Right atrium auricular region (tissue), 2 donors: ENCODE data around the gene HARBI1. TPM values are rescaled to one million over a fixed set of nuclear protein-coding genes. Genes with fewer than 3 reads are reported as not detected.

ENCODE experiments used
- DNase-seq: peaks from one replicate; pipeline ENCODE4 v3.0.0-alpha.2; 2019; ENCODE audit warnings: low spot score
- H3K27ac ChIP-seq, 2 donors: fragments of 200-600 bp; sonication (generic); 1 replicate in 1 of 2; 2 replicates in 1 of 2; pipeline ENCODE4 v1.5.1; 2016 to 2019
- H3K27me3 ChIP-seq, 2 donors: fragments of 200-600 bp; sonication (generic); one replicate each; pipeline versions ENCODE4 v1.5.1 to v1.6.0; 2017 to 2019
- H3K36me3 ChIP-seq: fragments of 200-600 bp; sonication (generic); one replicate; pipeline ENCODE4 v1.5.1; 2016
- H3K4me1 ChIP-seq, 2 donors: fragments of 200-600 bp; sonication (generic); one replicate each; pipeline versions ENCODE4 v1.5.1 to v1.6.0; 2017 to 2019
- H3K4me3 ChIP-seq, 2 donors: fragments of 200-600 bp; sonication (generic); 1 replicate in 1 of 2; 2 replicates in 1 of 2; pipeline ENCODE4 v1.5.1; 2017 to 2019; ENCODE audit warnings: mild to moderate bottlenecking in 1 of 2, moderate library complexity in 1 of 2
- H3K9me3 ChIP-seq, 2 donors: fragments of 200-600 bp; sonication (generic); one replicate each; pipeline ENCODE4 v1.5.1; 2019
- total RNA-seq, 2 donors: library from RNA; depleted of rRNA; stranded (reverse); fragments of >200 nt; gene quantifications; one replicate each; pipeline ENCODE4 v1.1.0, GENCODE V29; 2016
- TF ChIP-seq, protein P1 (sequence below), 2 donors: fragments of 200-600 bp; sonication (generic); IDR thresholded peaks; one replicate each; pipeline ENCODE4 v1.5.1; 2019; ENCODE audit warnings: antibody characterized with exemption in 2 of 2

Gene HARBI1
- total RNA-seq, 2 donors from 2014 or later: 2.3 to 3.3 TPM

DNA sequence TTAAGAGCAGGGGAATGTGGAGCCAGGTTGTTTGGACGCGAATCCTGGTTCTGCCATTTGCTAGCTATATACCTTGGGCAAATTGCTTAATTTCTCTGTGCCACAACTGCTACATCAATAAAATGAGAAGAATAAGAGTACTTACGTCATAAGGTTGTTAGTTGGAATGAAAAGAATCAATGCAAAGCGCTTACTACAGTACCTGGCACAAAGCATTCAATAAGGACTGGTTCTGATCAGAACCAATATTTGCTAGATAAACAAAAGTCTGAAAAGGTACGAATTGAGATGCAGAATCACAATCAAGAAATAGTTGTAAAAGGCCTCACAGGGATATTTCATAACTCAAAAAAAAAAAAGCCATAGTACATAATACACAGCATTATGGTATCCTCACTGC, 34.4 kb downstream of the HARBI1 start:
- H3K36me3 ChIP-seq: no peaks in the 10 kb centered on the region
- TF ChIP-seq, protein P1, sequence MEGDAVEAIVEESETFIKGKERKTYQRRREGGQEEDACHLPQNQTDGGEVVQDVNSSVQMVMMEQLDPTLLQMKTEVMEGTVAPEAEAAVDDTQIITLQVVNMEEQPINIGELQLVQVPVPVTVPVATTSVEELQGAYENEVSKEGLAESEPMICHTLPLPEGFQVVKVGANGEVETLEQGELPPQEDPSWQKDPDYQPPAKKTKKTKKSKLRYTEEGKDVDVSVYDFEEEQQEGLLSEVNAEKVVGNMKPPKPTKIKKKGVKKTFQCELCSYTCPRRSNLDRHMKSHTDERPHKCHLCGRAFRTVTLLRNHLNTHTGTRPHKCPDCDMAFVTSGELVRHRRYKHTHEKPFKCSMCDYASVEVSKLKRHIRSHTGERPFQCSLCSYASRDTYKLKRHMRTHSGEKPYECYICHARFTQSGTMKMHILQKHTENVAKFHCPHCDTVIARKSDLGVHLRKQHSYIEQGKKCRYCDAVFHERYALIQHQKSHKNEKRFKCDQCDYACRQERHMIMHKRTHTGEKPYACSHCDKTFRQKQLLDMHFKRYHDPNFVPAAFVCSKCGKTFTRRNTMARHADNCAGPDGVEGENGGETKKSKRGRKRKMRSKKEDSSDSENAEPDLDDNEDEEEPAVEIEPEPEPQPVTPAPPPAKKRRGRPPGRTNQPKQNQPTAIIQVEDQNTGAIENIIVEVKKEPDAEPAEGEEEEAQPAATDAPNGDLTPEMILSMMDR (IDR thresholded peaks at IDR 0.05): no peak
- no peaks in the 10 kb centered on the region for H3K4me1 ChIP-seq
- no peaks in the 10 kb centered on the region for H3K9me3 ChIP-seq
- no peaks in the 10 kb centered on the region for H3K27me3 ChIP-seq
- H3K4me3 ChIP-seq: no peak overlapping the region
- H3K27ac ChIP-seq: no peak overlapping the region
- DNase-seq: no peak

DNA sequence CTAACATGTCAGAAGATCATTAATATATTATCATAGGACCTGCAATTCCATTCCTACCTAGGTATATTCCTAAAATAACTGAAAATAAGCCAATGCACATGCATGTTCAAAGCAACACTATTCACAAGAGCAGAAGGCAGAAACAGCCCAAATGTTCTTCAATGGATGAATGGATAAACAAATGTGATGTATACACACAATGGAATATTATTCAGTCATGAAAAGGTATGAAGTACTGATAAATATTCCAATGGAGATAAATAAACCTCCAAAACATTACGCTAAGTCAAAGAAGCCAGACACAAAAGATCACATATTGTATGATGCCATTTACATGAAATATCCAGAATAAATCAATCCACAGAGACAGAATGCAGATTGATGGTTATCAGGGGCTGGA, 40.0 kb downstream of the HARBI1 start:
- H3K4me1 ChIP-seq: peaks cover 0 to 4% of the 10 kb centered on the region in 2 donors
- no peaks in the 10 kb centered on the region for H3K9me3 ChIP-seq
- H3K4me3 ChIP-seq: no peak overlapping the region
- no peak overlapping the region for H3K27ac ChIP-seq
- TF ChIP-seq, protein P1 (IDR thresholded peaks at IDR 0.05): no peak
- no peak for DNase-seq
- no peaks in the 10 kb centered on the region for H3K36me3 ChIP-seq
- H3K27me3 ChIP-seq: no peaks in the 10 kb centered on the region

DNA sequence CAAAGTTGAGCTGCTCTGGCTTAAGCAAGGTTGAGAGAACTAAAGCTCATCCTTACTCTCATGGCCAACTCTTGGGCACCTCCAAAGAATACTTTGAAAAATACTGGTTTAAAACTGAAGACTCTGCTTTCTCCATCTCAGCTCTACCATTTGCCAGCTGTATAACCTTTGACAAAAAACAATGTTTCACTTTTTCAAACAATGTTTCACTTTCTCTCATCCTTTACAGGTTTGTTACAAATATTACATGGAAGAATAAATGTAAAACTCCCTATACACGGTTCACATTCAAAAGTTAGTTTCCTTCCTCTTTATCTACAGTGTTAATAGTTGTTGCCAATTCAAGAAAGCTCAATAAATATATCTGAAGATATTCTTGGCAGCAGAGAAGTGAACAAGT, 42.4 kb downstream of the HARBI1 start:
- Histone ChIP-seq H3K4me3 (no peak overlapping the region), H3K4me1 (peaks cover 0 to 14% of the 10 kb centered on the region in 2 donors), H3K27me3 (no peaks in the 10 kb centered on the region), H3K9me3 (no peaks in the 10 kb centered on the region), H3K36me3 (no peaks in the 10 kb centered on the region), H3K27ac (no peak overlapping the region)
- no peak for DNase-seq
- TF ChIP-seq, protein P1 (IDR thresholded peaks at IDR 0.05): no peak

DNA sequence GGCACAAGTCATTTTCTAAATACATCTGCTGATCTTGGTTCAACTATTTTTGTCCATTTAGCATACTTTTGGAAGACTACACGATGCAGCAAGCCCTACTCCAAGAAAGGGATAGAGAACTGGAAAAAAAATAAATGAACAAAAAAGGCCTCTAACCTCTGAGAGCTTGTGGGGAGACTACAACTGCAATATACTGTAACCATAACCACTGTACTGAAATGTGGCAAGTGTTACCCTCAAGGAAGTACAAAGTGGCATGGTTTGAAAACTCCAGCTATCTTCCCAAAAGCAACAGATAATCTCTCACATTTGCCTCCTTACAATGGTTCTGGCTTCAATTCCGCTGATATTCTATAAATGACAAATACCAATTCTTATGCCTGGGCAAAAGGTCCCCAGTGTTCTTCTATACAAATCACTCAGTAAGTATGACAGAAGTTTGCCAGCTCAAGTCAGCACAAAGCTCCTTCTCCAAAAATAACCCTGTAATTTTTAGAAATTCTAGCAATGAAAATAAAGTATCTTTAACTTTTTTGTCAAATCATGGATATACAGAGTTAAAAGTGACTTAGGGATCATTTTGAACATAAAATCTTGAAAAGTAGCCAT, 46.1 kb downstream of the HARBI1 start:
- no peaks in the 10 kb centered on the region for H3K9me3 ChIP-seq
- H3K36me3 ChIP-seq: no peaks in the 10 kb centered on the region
- TF ChIP-seq, protein P1 (IDR thresholded peaks at IDR 0.05): no peak
- peaks cover 0 to 14% of the 10 kb centered on the region in 2 donors for H3K4me1 ChIP-seq
- H3K27ac ChIP-seq: no peak overlapping the region
- no peak overlapping the region for H3K4me3 ChIP-seq
- no peaks in the 10 kb centered on the region for H3K27me3 ChIP-seq
- no peak for DNase-seq

DNA sequence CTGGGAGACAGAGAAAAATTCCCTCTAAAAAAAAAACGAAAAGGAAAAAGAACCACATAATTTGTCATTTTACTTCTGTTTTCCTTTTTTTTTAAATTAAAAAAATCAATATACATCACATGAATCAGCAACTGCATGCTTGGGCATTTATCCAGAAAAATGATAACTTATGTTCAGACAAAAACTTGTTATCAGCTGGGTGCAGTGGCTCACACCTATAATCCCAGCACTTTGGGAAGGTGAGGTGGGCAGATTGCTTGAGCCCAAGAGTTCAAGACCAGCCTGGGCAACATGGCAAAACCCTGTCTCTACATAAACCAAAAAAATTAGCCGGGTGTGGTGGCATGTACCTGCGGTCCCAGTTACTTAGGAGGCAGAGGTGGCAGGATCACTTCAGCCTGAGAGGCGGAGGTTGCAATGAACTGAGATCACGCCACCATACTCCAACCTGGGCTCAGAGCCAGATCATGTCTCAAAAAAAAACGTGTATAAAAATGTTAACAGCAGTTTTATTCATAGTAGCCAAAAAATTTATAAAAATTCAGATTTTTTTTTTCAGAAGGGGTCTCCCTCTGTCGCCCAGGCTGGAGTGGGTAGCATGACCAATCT, 51.7 kb downstream of the HARBI1 start:
- H3K4me1 ChIP-seq: peaks cover 0 to 18% of the 10 kb centered on the region in 2 donors
- H3K4me3 ChIP-seq: no peak overlapping the region
- TF ChIP-seq, protein P1 (IDR thresholded peaks at IDR 0.05): no peak
- DNase-seq: no peak
- H3K9me3 ChIP-seq: no peaks in the 10 kb centered on the region
- H3K36me3 ChIP-seq: no peaks in the 10 kb centered on the region
- H3K27me3 ChIP-seq: no peaks in the 10 kb centered on the region
- no peak overlapping the region for H3K27ac ChIP-seq

DNA sequence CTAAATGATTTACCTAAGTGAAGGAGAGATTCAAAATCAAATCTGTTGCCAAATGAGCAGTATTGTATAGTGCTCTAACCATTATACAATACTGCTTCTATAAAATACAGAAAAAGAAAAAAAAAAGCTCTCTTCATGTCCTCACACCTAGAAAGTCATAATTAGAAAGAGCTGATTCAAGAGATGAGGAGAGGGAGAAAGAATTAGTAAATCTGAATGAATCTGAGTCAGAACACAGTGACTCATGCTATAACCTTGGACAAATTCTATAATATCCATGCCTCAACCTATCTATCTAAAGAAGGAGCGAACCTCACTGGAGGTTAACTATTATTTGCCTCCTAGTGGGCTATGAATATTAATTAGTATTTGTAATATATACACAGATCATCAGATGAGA, 52.6 kb downstream of the HARBI1 start:
- no peak for DNase-seq
- TF ChIP-seq, protein P1 (IDR thresholded peaks at IDR 0.05): no peak
- no peak overlapping the region for H3K4me3 ChIP-seq

More for the DNA sequence above, 52.6 kb downstream of the HARBI1 start:
- Histone ChIP-seq H3K36me3 (no peaks in the 10 kb centered on the region), H3K4me1 (peaks cover 0 to 23% of the 10 kb centered on the region in 2 donors), H3K27ac (no peak overlapping the region), H3K9me3 (no peaks in the 10 kb centered on the region), H3K27me3 (no peaks in the 10 kb centered on the region)
